NT2/D1 (cell line): ENCODE measurements around the gene SHISA3.

Experiments used
- YY1 ChIP-seq: IDR thresholded peaks from 2 replicates; pipeline ENCODE4 v1.6.1; 2011; ENCODE audit not compliant: insufficient read length, insufficient read depth
- ZNF274 ChIP-seq: IDR thresholded peaks from 2 replicates; pipeline ENCODE4 v1.6.1; 2011; ENCODE audit warnings: mild to moderate bottlenecking, low read depth, low read length

DNA sequence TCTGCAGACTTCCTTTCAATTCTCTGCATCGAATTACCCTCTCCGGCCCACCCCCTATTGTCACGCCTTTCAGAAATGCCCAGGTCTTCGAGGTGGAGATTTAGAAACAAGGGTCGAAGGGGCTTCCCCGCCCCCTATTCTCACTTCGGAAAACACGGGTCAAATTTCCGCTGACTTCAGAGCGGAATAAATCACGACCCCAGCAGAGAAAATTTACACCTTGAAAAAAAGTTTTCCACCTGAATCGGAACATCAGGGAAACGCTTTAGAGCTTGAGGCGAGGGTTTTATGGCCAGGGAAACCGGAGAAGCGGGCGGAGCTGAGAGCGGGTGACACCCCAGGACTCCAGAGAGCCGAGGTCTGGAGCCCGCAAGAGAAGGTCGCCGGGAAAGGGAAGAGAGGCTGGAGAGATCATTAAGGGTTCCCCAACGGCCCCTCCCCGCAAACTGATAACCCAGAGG is 1.6 kb downstream of the SHISA3 start:
- TF ChIP-seq YY1: no peak
- no peak for TF ChIP-seq ZNF274
